Activated CD4-positive, alpha-beta T cell treated with anti-CD3 and anti-CD28 coated beads for 36 hours (primary cell): ENCODE data around the gene AGBL1. TPM values are rescaled to one million over a fixed set of nuclear protein-coding genes. Genes with fewer than 3 reads are reported as not detected.

Experiments used
- ATAC-seq: fragments of 200-7000 bp; cut with Tn5 transposase; one replicate; pipeline ENCODE4 v1.10.0; 2021; ENCODE audit warnings: mild to moderate bottlenecking, moderate library complexity
- CTCF ChIA-PET: fragments of 350-600 bp; sonication (Branson Sonifier 250); formaldehyde crosslinking; loops from one replicate; lab custom pipeline; 2021; ENCODE audit warnings: antibody characterized with exemption; lab: Charles Lee
- POLR2A ChIA-PET: fragments of 350-600 bp; sonication (Branson Sonifier 250); formaldehyde crosslinking; loops from one replicate; lab custom pipeline; 2021; ENCODE audit warnings: antibody characterized with exemption, inconsistent platforms; lab: Charles Lee
- DNase-seq: peaks from one replicate; pipeline ENCODE4 v3.0.0-alpha.2; 2020
- H3K27ac Mint-ChIP-seq: one replicate; pipeline ENCODE4 v1.8.0; 2021; ENCODE audit warnings: mixed read lengths
- H3K27me3 Mint-ChIP-seq: one replicate; pipeline ENCODE4 v1.8.0; 2021; ENCODE audit warnings: mixed read lengths
- H3K36me3 Mint-ChIP-seq: one replicate; pipeline ENCODE4 v1.8.0; 2021; ENCODE audit warnings: low read depth, mixed read lengths
- H3K4me1 Mint-ChIP-seq: one replicate; pipeline ENCODE4 v1.8.0; 2021; ENCODE audit warnings: mixed read lengths
- H3K4me3 Mint-ChIP-seq: one replicate; pipeline ENCODE4 v1.8.0; 2021; ENCODE audit warnings: mild to moderate bottlenecking, moderate library complexity, mixed read lengths
- H3K9me3 Mint-ChIP-seq: one replicate; pipeline ENCODE4 v1.8.0; 2021; ENCODE audit warnings: low read depth, mixed read lengths
- intact Hi-C, 2 experiments: fragments of 100-400 bp; cut with DNase I in 1 of 2; cut with micrococcal nuclease in 1 of 2; formaldehyde crosslinking; loops; one replicate each; pipeline versions ENCODE4 v1.14.2 to v1.15.1; 2022 to 2024; cut with DNase I, micrococcal nuclease
- total RNA-seq, 2 experiments: library from RNA; stranded (reverse); gene quantifications; one replicate each; pipeline ENCODE4 v1.2.3, GENCODE V29; 2021

Gene AGBL1
- total RNA-seq, 2 experiments from 2014 or later, result 0.04 to 0.05 TPM

DNA sequence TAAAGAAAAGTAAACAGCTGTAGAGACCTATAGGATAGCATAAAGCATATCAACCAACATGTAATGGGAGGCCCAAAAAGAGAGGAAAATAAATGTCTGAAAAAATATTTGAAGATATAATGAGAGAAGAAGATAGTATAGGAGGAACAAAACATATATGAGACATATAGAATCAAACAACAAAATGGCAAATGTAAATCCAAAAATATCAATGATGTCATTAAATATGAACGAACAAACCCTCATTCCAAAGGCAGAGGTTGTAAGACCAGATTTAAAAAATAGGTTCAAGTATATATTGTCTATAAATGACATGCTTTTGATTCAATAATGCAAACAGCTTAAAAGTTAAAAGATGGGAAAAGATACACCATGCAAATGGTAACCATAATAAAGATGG lies 470.4 kb downstream of the AGBL1 start:
- H3K4me1 Mint-ChIP-seq, result no peaks in the 10 kb centered on the region
- intact Hi-C loops, result no loop called here
- POLR2A ChIA-PET, result no interaction called here
- DNase-seq, result no peak
- H3K27me3 Mint-ChIP-seq, result peaks cover 4% of the 10 kb centered on the region
- no peak overlapping the region for H3K27ac Mint-ChIP-seq
- H3K36me3 Mint-ChIP-seq, result no peaks in the 10 kb centered on the region
- H3K9me3 Mint-ChIP-seq, result no peaks in the 10 kb centered on the region
- H3K4me3 Mint-ChIP-seq, result no peak overlapping the region
- no peak for ATAC-seq
- CTCF ChIA-PET, result no interaction called here

DNA sequence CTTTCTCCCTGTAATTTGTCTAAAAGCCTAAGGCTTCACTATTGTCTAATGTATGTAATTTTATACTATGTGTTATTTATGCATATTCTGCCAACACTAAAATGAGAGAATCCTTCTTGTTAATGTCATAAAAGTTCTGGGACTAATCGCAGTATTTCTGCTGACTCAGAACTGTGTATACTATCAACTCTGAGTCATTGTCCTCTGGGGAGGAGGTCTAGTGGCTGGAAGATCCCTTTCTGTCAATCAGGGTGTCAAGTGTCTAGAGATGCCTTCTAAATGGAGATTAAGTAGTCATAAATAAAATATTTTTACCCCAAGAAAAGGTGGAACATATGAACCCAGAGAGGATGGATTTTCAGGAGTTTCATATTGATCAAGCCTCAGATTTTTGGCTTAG lies 473.4 kb downstream of the AGBL1 start:
- H3K36me3 Mint-ChIP-seq, result no peaks in the 10 kb centered on the region
- no peak overlapping the region for H3K27ac Mint-ChIP-seq

DNA sequence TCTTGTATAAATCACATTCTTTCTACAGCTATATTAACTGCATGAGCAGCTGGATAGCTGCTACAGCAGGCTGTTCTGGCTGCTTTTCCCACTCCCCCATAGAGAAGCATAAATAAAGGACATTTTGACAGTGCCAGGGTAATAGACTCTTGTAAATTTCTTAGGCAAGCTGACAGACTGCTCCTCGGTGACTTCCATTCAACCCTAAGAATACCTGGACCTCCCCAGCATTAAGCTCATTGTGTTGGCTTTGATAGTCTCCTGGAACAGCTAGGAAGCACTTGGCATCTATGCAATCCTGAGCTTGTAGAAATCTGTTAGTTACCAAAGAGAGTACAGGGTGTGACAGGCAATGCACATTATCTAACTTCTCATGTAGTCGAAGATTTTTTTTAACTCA lies 475.4 kb downstream of the AGBL1 start:
- Mint-ChIP-seq H3K4me3 (no peak overlapping the region), H3K27ac (no peak overlapping the region), H3K27me3 (no peaks in the 10 kb centered on the region), H3K4me1 (no peaks in the 10 kb centered on the region), H3K9me3 (no peaks in the 10 kb centered on the region), H3K36me3 (no peaks in the 10 kb centered on the region)
- intact Hi-C loops, result no loop called here
- ChIA-PET POLR2A (no interaction called here), CTCF (interaction anchor here (1.2 to 1.4 kb wide), 2 partner anchors 14 to 188 kb away, joined by 3 to 4 read pairs; no protein-coding TSS in a partner anchor)
- DNase-seq, result no peak
- ATAC-seq, result no peak

More for the DNA sequence above, 473.4 kb downstream of the AGBL1 start:
- Mint-ChIP-seq H3K9me3 (no peaks in the 10 kb centered on the region), H3K4me1 (no peaks in the 10 kb centered on the region), H3K27me3 (no peaks in the 10 kb centered on the region), H3K4me3 (no peak overlapping the region)
- CTCF ChIA-PET, result no interaction called here
- intact Hi-C loops, result no loop called here
- ATAC-seq (no peak), DNase-seq (no peak)
- POLR2A ChIA-PET, result interaction anchor here (0.6 kb wide), 1 partner anchor 70 kb away, joined by 3 read pairs; no protein-coding TSS in a partner anchor

DNA sequence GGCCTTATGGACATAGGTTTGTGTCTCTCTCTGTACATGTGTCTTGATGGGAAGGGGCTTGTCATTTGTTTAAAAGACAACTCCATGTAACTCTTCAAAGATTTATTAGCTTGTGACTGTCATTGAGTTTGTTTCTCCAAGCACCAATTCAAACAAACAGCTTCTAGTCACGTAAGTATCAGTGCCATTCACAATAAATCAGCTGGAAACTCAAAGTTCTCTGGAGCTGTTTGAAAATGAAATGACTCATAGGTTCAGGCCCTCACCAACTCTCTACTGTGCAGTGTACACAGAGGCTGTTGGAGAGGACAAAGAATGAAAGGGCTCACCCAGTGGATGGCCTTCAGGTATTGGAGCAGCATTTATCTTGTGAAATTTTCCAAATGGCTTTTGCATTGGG lies 476.3 kb downstream of the AGBL1 start:
- DNase-seq (no peak), ATAC-seq (no peak)
- CTCF ChIA-PET, result interaction anchor here (1.2 kb wide), 1 partner anchor 15 kb away, joined by 3 read pairs; no protein-coding TSS in a partner anchor
- intact Hi-C loops, result no loop called here
- no peaks in the 10 kb centered on the region for H3K4me1 Mint-ChIP-seq
- H3K27me3 Mint-ChIP-seq, result no peaks in the 10 kb centered on the region
- no peak overlapping the region for H3K27ac Mint-ChIP-seq
- no peak overlapping the region for H3K4me3 Mint-ChIP-seq
- H3K9me3 Mint-ChIP-seq, result no peaks in the 10 kb centered on the region
- POLR2A ChIA-PET, result interaction anchor here (0.5 kb wide), 1 partner anchor 201 kb away, joined by 7 read pairs; no protein-coding TSS in a partner anchor
- no peaks in the 10 kb centered on the region for H3K36me3 Mint-ChIP-seq

DNA sequence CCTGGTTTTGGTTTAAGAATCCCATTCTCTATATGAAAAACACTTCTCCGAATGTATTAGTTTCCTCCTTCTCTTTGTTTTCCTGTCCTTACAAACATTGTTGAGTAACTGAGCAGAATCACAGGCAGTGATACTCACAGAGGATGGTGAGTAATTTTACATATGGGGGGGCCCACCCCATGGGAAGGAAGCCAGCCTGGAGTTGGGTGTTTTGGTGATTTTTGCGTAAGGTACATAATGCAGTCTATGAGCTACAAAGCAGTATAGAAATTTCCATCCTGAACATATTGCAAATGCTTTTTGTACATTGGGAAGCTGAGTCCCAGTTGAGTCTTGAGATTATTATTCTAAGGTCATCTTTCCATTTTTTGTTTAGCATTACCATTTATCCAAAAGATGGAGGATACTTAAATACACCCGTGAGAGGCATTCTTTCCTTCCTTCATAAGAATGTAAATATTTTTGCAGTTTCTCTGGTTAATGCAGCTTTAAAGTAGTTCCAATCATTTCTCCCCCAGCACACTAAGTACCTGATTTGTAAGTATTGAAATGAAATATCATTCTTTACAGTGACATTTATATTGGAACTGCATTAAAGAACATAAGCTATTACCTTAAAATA lies 476.8 kb downstream of the AGBL1 start:
- no peak overlapping the region for H3K27ac Mint-ChIP-seq
- intact Hi-C loops, result no loop called here
- H3K4me1 Mint-ChIP-seq, result no peaks in the 10 kb centered on the region
- no peaks in the 10 kb centered on the region for H3K27me3 Mint-ChIP-seq
- POLR2A ChIA-PET, result no interaction called here
- no peak for ATAC-seq
- no peaks in the 10 kb centered on the region for H3K36me3 Mint-ChIP-seq
- CTCF ChIA-PET, result no interaction called here
- no peak overlapping the region for H3K4me3 Mint-ChIP-seq
- DNase-seq, result no peak
- no peaks in the 10 kb centered on the region for H3K9me3 Mint-ChIP-seq

DNA sequence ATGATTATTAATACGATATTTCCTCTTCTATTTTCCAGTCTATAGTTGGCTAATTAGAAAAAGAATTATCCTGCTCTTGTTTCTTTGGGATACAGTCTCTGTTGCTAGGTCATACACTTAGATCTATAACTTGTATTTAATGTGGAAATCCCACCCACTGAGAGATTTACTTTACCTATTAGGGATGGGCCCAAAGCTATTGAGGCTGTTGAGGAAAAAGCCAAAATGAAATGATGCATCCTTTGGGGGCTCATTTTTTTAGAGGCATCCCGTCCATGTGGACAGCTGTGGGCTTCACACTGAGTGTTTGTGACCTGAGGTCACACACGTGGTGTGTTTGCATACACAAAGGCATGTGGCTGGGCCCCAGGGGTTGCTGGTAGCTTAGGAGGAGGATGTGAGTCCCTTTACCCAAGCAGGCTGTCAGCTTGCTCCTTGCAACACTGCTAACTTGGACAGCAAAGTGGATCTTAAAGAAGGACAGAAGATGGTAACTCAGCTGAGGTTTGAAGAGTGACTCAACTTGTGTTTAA lies 477.4 kb downstream of the AGBL1 start:
- ChIA-PET POLR2A (no interaction called here), CTCF (no interaction called here)
- Mint-ChIP-seq H3K27ac (no peak overlapping the region), H3K9me3 (no peaks in the 10 kb centered on the region), H3K4me3 (no peak overlapping the region), H3K27me3 (no peaks in the 10 kb centered on the region), H3K36me3 (no peaks in the 10 kb centered on the region), H3K4me1 (no peaks in the 10 kb centered on the region)
- ATAC-seq (no peak), DNase-seq (no peak)
- intact Hi-C loops, result no loop called here

DNA sequence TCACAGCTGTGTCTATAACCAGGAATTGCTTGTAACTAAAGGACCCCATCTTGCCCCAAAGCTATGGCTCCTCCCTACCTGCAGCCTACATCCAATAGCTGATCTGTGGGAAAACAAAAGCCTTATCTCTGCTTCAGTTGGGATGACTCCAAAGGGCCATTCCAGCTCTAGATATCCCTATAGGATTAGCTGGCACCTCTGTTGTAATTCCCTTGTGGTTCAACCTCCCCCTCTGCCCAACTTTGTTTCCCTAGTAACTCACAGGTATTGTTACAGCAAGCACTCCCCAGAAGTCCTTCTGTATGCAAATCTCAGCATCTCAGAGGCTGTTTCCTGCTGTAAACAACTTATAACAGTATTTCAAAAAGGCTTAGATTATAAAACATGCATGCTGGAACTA lies 478.6 kb downstream of the AGBL1 start:
- no peak overlapping the region for H3K4me3 Mint-ChIP-seq
- H3K27ac Mint-ChIP-seq, result no peak overlapping the region
- H3K36me3 Mint-ChIP-seq, result no peaks in the 10 kb centered on the region
- H3K4me1 Mint-ChIP-seq, result no peaks in the 10 kb centered on the region
- POLR2A ChIA-PET, result no interaction called here
- H3K27me3 Mint-ChIP-seq, result no peaks in the 10 kb centered on the region
- peaks cover under 1% of the 10 kb centered on the region for H3K9me3 Mint-ChIP-seq
- no peak for ATAC-seq
- CTCF ChIA-PET, result no interaction called here
- DNase-seq, result no peak
- intact Hi-C loops, result no loop called here

DNA sequence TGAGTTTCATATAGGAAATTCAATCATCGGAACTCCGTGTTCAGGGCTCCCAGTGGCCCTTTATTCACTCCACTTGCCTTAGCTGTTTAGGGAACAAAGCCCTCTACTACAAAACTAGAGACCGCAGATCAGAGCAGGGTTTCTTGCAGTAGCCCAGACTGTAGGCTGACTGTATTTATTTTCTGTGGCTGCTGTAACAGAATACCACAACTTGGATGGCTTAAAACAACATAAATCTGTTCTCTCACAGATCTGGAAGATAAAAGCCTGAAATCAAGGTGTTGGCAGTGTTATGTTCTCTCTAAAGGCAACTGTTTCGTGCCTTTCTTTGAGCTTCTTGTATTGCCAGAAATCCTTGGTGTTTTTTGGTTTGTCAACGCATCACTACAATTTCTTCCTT lies 479.0 kb downstream of the AGBL1 start:
- ATAC-seq (no peak), DNase-seq (no peak)
- ChIA-PET POLR2A (no interaction called here), CTCF (no interaction called here)
- Mint-ChIP-seq H3K36me3 (no peaks in the 10 kb centered on the region), H3K27me3 (no peaks in the 10 kb centered on the region), H3K9me3 (peaks cover 3% of the 10 kb centered on the region), H3K4me1 (no peaks in the 10 kb centered on the region), H3K4me3 (no peak overlapping the region), H3K27ac (no peak overlapping the region)
- intact Hi-C loops, result no loop called here

DNA sequence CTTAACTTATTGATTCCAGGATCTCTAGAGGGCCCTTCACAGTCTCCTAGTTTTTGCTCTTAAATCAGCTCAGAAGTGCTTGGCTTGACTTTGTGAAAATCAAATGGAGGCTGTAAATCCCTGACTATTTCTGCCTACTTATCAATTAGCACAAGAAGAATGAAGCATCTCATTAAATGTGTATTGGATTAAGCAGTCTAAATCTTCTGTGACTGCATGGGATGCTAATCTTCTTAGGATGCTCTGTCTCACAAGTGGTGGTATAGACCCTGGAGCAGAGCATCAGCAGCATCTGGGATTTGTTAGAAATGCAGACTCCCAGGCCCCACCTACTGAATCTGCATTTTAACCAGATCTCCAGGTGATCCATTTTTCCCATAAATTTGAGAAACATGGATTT lies 488.7 kb downstream of the AGBL1 start:
- H3K36me3 Mint-ChIP-seq, result peaks cover 1% of the 10 kb centered on the region
- ATAC-seq (no peak), DNase-seq (no peak)
- no peak overlapping the region for H3K27ac Mint-ChIP-seq
- no peak overlapping the region for H3K4me3 Mint-ChIP-seq
- intact Hi-C loops, result no loop called here
- peaks cover 3% of the 10 kb centered on the region for H3K4me1 Mint-ChIP-seq
- POLR2A ChIA-PET, result no interaction called here
- CTCF ChIA-PET, result no interaction called here
- no peaks in the 10 kb centered on the region for H3K27me3 Mint-ChIP-seq
- H3K9me3 Mint-ChIP-seq, result peaks cover 7% of the 10 kb centered on the region

DNA sequence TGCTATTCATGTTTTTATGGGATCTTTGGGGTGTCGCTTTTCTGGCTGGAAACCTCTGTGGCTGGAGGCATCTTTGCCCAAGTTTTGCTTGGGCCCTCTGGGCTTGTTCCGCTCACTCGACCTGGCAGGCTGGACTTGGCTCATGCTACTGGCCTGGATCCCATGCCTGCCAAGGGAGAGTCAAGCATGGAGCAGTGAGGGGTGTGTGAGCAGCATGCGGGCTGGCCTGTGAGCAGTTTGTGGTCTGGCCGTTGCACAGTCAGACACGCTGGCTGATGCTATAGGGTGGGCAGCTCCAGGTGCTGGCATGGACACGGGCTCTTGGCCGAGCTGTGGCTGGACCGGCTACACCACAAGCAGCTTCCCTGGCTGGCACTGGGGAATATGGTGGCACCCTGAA lies 491.1 kb downstream of the AGBL1 start:
- intact Hi-C loops, result no loop called here
- Mint-ChIP-seq H3K4me1 (peaks cover 9% of the 10 kb centered on the region), H3K36me3 (no peaks in the 10 kb centered on the region), H3K27ac (no peak overlapping the region), H3K4me3 (no peak overlapping the region), H3K27me3 (no peaks in the 10 kb centered on the region), H3K9me3 (peaks cover 3% of the 10 kb centered on the region)
- DNase-seq, result no peak
- ChIA-PET CTCF (no interaction called here), POLR2A (no interaction called here)
- no peak for ATAC-seq

DNA sequence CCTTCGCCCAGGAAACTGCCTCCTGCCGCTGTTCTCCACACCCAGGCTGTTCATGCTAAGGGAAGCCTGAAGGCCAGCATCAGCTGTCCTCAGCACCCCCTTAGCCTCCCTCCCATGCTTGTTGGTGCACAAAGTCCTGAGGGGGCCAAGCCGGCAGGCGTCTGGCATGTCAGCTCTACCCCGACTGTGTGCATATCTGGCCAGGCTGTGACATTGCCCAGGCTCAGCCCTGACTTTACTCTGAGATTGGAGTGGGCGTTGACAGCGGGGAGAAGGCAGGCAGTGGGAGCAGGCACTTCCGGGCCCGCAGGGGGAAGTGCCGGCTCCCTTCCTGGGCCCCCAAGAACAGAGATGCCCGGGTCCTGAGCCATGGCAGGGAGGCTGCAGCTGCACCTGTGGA lies 492.2 kb downstream of the AGBL1 start:
- H3K9me3 Mint-ChIP-seq, result peaks cover under 1% of the 10 kb centered on the region
- no peaks in the 10 kb centered on the region for H3K36me3 Mint-ChIP-seq
- H3K27ac Mint-ChIP-seq, result no peak overlapping the region
- no peaks in the 10 kb centered on the region for H3K27me3 Mint-ChIP-seq
- ATAC-seq (no peak), DNase-seq (no peak)
- ChIA-PET POLR2A (no interaction called here), CTCF (no interaction called here)
- H3K4me1 Mint-ChIP-seq, result peaks cover 6% of the 10 kb centered on the region
- intact Hi-C loops, result no loop called here
- no peak overlapping the region for H3K4me3 Mint-ChIP-seq

DNA sequence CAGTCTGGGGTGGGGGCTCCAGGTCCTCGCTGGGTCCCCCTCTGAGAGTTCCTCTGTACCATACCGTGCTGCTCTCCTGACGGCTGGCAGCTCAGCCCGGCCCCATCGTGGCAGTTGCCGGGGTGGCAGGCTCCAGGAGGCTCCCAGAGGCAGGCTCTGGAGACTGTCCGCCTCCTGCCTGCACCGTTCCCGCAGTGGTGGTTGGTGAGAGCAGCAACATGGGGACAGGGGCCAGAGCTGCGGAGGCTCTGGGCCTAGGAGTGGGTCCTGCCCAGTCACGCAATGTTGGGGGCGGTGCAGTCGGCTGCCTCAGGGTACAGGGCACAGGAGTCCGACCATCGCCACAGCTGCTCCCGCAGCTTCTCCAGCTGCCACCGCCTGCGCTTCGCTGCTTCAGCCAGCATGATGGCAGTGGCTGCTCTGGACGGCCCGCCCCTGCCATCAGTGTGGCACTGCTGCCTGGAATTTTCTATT lies 492.7 kb downstream of the AGBL1 start:
- Mint-ChIP-seq H3K9me3 (peaks cover 4% of the 10 kb centered on the region), H3K27ac (no peak overlapping the region), H3K27me3 (no peaks in the 10 kb centered on the region), H3K4me1 (peaks cover 6% of the 10 kb centered on the region), H3K4me3 (no peak overlapping the region), H3K36me3 (no peaks in the 10 kb centered on the region)
- intact Hi-C loops, result no loop called here
- POLR2A ChIA-PET, result no interaction called here
- DNase-seq, result no peak
- ATAC-seq, result no peak
- CTCF ChIA-PET, result interaction anchor here (0.6 kb wide), 1 partner anchor 970 kb away, joined by 3 read pairs; no protein-coding TSS in a partner anchor
